Activated T-cell treated with anti-CD3 and anti-CD28 coated beads, Interleukin-2, amount 50 U/mL, for 4 hours (primary cell): ENCODE data around the gene NOMO2. TPM values are rescaled to one million over a fixed set of nuclear protein-coding genes. Genes with fewer than 3 reads are reported as not detected.
"Not testable (repeated sequence)": the region's sequence is repeated elsewhere in the genome, so short reads cannot be mapped to it uniquely, and the experiment has no call there.

Source experiments
- ATAC-seq, 2 donors: fragments of 200-7000 bp; cut with Tn5 transposase; one replicate each; pipeline ENCODE4 v1.10.0; 2021
- DNase-seq: peaks from one replicate; pipeline ENCODE4 v3.0.0-alpha.2; 2020
- H3K27me3 Mint-ChIP-seq: one replicate; pipeline ENCODE4 v1.8.0; 2021; ENCODE audit warnings: low read depth, mixed read lengths
- H3K36me3 Mint-ChIP-seq: one replicate; pipeline ENCODE4 v1.8.0; 2022; ENCODE audit warnings: mixed read lengths; ENCODE audit not compliant: insufficient read depth
- H3K4me1 Mint-ChIP-seq: one replicate; pipeline ENCODE4 v1.8.0; 2021; ENCODE audit warnings: low read depth, mixed read lengths
- H3K4me3 Mint-ChIP-seq: one replicate; pipeline ENCODE4 v1.8.0; 2021; ENCODE audit warnings: mild to moderate bottlenecking, moderate library complexity, mixed read lengths
- H3K9me3 Mint-ChIP-seq: one replicate; pipeline ENCODE4 v1.8.0; 2021; ENCODE audit warnings: mixed read lengths
- total RNA-seq, 3 donors: library from RNA; stranded (reverse); gene quantifications; one replicate each; pipeline ENCODE4 v1.2.1, GENCODE V29; 2021

The NOMO2 gene
- total RNA-seq, 3 donors from 2014 or later: 130 to 135 (median 134) TPM

GRCh38 chr16:18382696-18383095 is 179.2 kb downstream of the NOMO2 start:
- H3K27me3 Mint-ChIP-seq, H3K4me3 Mint-ChIP-seq, H3K4me1 Mint-ChIP-seq, DNase-seq, ATAC-seq, H3K36me3 Mint-ChIP-seq, H3K9me3 Mint-ChIP-seq: not testable (repeated sequence)

Other genes with a start within 250 kb of the NOMO2 start
- gene NPIPA8, start 225.4 kb downstream of the NOMO2 start, total RNA-seq: under 1 TPM in 2 of 3 donors, not detected in 1; 0.15 to 0.34 TPM
- 1,000 to 10,000 TPM; 1,663 to 1,788 (median 1,766) TPM for gene RPS15A, start 228.2 kb upstream of the NOMO2 start, total RNA-seq
- gene ARL6IP1, start 239.5 kb upstream of the NOMO2 start, total RNA-seq: 10 to 100 TPM; 49.1 to 60.6 (median 51.9) TPM